HepG2 (cell line): ENCODE data around the gene CPLX3. TPM values are rescaled to one million over a fixed set of nuclear protein-coding genes. Genes with fewer than 3 reads are reported as not detected.

ENCODE experiments used
- BRF2 ChIP-seq: sonication (generic); formaldehyde crosslinking; IDR thresholded peaks from 2 replicates; pipeline ENCODE4 v1.8.1; 2022; ENCODE audit warnings: mild to moderate bottlenecking, missing genetic modification reagents
- HMG20B ChIP-seq: conservative IDR thresholded peaks from 2 replicates; pipeline ENCODE4 v1.6.1; 2016; ENCODE audit warnings: missing genetic modification reagents, missing compliant biosample characterization
- JUNB ChIP-seq: sonication (generic); formaldehyde crosslinking; IDR thresholded peaks from 2 replicates; pipeline ENCODE4 v1.8.0; 2022; ENCODE audit warnings: missing genetic modification reagents, mild to moderate bottlenecking, borderline replicate concordance
- KDM5A ChIP-seq: fragments of 200-600 bp; sonication (generic); IDR thresholded peaks from 2 replicates; pipeline ENCODE4 v1.7.0; 2018; ENCODE audit warnings: antibody characterized with exemption, mild to moderate bottlenecking, low read length, borderline replicate concordance
- MAZ ChIP-seq, 2 experiments: sonication (generic) in 1 of 2; formaldehyde crosslinking in 1 of 2; IDR thresholded peaks; 2 replicates each; pipeline versions ENCODE4 v1.5.0 to v1.6.1; 2012 to 2020; ENCODE audit warnings: low read depth in 2 of 2, mild to moderate bottlenecking in 2 of 2, borderline replicate concordance in 1 of 2, improper control_type of control experiment in 1 of 2, low read length in 1 of 2, missing genetic modification reagents in 1 of 2, moderate library complexity in 1 of 2
- PCBP1 ChIP-seq: fragments of 200-400 bp; formaldehyde crosslinking; IDR thresholded peaks from 2 replicates; pipeline ENCODE4 v1.6.1; 2017; ENCODE audit warnings: mild to moderate bottlenecking, low read depth, low read length, borderline replicate concordance
- PHF8 ChIP-seq: sonication (generic); formaldehyde crosslinking; IDR thresholded peaks from 2 replicates; pipeline ENCODE4 v1.5.0; 2020; ENCODE audit warnings: missing genetic modification reagents
- SALL1 ChIP-seq: sonication (generic); formaldehyde crosslinking; IDR thresholded peaks from 2 replicates; pipeline ENCODE4 v1.8.0; 2022; ENCODE audit warnings: mild to moderate bottlenecking, missing genetic modification reagents
- TBX2 ChIP-seq: sonication (generic); formaldehyde crosslinking; IDR thresholded peaks from 2 replicates; pipeline ENCODE4 v1.5.0; 2020; ENCODE audit warnings: missing genetic modification reagents, mild to moderate bottlenecking, borderline replicate concordance
- YEATS2 ChIP-seq: sonication (generic); formaldehyde crosslinking; IDR thresholded peaks from 2 replicates; pipeline ENCODE4 v1.4.0; 2020; ENCODE audit warnings: missing genetic modification reagents, borderline replicate concordance
- ZBTB42 ChIP-seq: sonication (generic); formaldehyde crosslinking; IDR thresholded peaks from 2 replicates; pipeline ENCODE4 v1.5.0; 2020; ENCODE audit warnings: mild to moderate bottlenecking, missing genetic modification reagents
- ZNF260 ChIP-seq: sonication (generic); formaldehyde crosslinking; IDR thresholded peaks from 2 replicates; pipeline ENCODE4 v1.4.0; 2020; ENCODE audit warnings: missing genetic modification reagents, low read depth, mild to moderate bottlenecking, borderline replicate concordance
- ZNF337 ChIP-seq: sonication (generic); formaldehyde crosslinking; IDR thresholded peaks from 2 replicates; pipeline ENCODE4 v1.5.1; 2020; ENCODE audit warnings: missing genetic modification reagents, low read depth, mild to moderate bottlenecking, borderline replicate concordance
- ZNF33A ChIP-seq: sonication (generic); formaldehyde crosslinking; IDR thresholded peaks from 2 replicates; pipeline ENCODE4 v1.5.1; 2020; ENCODE audit warnings: missing genetic modification reagents, mild to moderate bottlenecking, moderate library complexity, borderline replicate concordance
- ZNF451 ChIP-seq: sonication (generic); formaldehyde crosslinking; IDR thresholded peaks from 2 replicates; pipeline ENCODE4 v1.5.0; 2020; ENCODE audit warnings: mild to moderate bottlenecking, missing genetic modification reagents
- ZNF616 ChIP-seq: sonication (generic); formaldehyde crosslinking; IDR thresholded peaks from 2 replicates; pipeline ENCODE4 v1.5.0; 2020; ENCODE audit warnings: low read depth, mild to moderate bottlenecking, missing genetic modification reagents
- ZNF687 ChIP-seq: sonication (generic); formaldehyde crosslinking; IDR thresholded peaks from 2 replicates; pipeline ENCODE4 v1.5.1; 2020; ENCODE audit warnings: mild to moderate bottlenecking, missing genetic modification reagents, moderate library complexity
- polyA plus RNA-seq, 8 experiments: library from polyadenylated mRNA; depleted of rRNA in 3 of 8; stranded (reverse) in 7 of 8; unstranded in 1 of 8; fragments of >200 nt; fragmentation: Illumina TruSeq in 4 of 8; extraction: Trizol in 4 of 8; gene quantifications; 2 replicates each; pipeline versions ENCODE4 v1.2.1 to v1.2.3, GENCODE V29; 2011 to 2016; ENCODE audit warnings: low read depth in 4 of 8, missing spikeins in 1 of 8, mixed read lengths in 1 of 8; ENCODE audit not compliant: insufficient read depth in 1 of 8
- total RNA-seq, 5 experiments: library from RNA; depleted of rRNA; stranded (reverse); fragments of >200 nt; fragmentation: Illumina TruSeq; extraction: Trizol; gene quantifications; 2 replicates each; pipeline ENCODE4 v1.2.3, GENCODE V29; 2016; ENCODE audit warnings: low read depth in 1 of 5
- TF ChIP-seq, protein P1 (sequence below): IDR thresholded peaks from 2 replicates; pipeline ENCODE4 v1.4.0; 2020; ENCODE audit warnings: mild to moderate bottlenecking, missing genetic modification reagents

CPLX3 gene
- total and polyA plus RNA-seq, 2 of the 13 experiments (the other 11 are each of a cell fraction or from before 2014, with no cell fraction given): not detected

- TF ChIP-seq, protein P1, sequence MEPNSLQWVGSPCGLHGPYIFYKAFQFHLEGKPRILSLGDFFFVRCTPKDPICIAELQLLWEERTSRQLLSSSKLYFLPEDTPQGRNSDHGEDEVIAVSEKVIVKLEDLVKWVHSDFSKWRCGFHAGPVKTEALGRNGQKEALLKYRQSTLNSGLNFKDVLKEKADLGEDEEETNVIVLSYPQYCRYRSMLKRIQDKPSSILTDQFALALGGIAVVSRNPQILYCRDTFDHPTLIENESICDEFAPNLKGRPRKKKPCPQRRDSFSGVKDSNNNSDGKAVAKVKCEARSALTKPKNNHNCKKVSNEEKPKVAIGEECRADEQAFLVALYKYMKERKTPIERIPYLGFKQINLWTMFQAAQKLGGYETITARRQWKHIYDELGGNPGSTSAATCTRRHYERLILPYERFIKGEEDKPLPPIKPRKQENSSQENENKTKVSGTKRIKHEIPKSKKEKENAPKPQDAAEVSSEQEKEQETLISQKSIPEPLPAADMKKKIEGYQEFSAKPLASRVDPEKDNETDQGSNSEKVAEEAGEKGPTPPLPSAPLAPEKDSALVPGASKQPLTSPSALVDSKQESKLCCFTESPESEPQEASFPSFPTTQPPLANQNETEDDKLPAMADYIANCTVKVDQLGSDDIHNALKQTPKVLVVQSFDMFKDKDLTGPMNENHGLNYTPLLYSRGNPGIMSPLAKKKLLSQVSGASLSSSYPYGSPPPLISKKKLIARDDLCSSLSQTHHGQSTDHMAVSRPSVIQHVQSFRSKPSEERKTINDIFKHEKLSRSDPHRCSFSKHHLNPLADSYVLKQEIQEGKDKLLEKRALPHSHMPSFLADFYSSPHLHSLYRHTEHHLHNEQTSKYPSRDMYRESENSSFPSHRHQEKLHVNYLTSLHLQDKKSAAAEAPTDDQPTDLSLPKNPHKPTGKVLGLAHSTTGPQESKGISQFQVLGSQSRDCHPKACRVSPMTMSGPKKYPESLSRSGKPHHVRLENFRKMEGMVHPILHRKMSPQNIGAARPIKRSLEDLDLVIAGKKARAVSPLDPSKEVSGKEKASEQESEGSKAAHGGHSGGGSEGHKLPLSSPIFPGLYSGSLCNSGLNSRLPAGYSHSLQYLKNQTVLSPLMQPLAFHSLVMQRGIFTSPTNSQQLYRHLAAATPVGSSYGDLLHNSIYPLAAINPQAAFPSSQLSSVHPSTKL (CRISPR knock-in tag): 0 out of 2 replicates have a peak, but pooled peaks have one; percentile 18
- TF ChIP-seq HMG20B (CRISPR knock-in tag) (no peak), ZNF33A (CRISPR knock-in tag) (no peak), TBX2 (CRISPR knock-in tag) (peak; percentile 35; the same call in 1 of the 2 replicates), MAZ (IDR thresholded peaks at IDR 0.05; ENCODE audit: borderline replicate concordance, low read depth, low read length) (0 out of 2 replicates have a peak, but pooled peaks have one; percentile 24), MAZ (CRISPR knock-in tag; IDR thresholded peaks at IDR 0.05; ENCODE audit: low read depth) (0 out of 2 replicates have a peak, but pooled peaks have one; percentile 25), ZNF260 (CRISPR knock-in tag) (no peak), PCBP1 (0 out of 2 replicates have a peak, but pooled peaks have one; percentile 37), ZNF687 (CRISPR knock-in tag) (peak; percentile 62), KDM5A (no peak), PHF8 (CRISPR knock-in tag) (peak; percentile 23; the same call in 1 of the 2 replicates), YEATS2 (CRISPR knock-in tag) (0 out of 2 replicates have a peak, but pooled peaks have one; percentile 28), SALL1 (CRISPR knock-in tag) (peak; percentile 36; the same call in 1 of the 2 replicates), ZNF451 (CRISPR knock-in tag) (0 out of 2 replicates have a peak, but pooled peaks have one; percentile 26), JUNB (no peak), ZBTB42 (CRISPR knock-in tag) (no peak), BRF2 (CRISPR knock-in tag) (no peak), ZNF337 (no peak), ZNF616 (CRISPR knock-in tag) (no peak)
Measured at GRCh38 chr15:74799856-74800558, 26.4 kb upstream of the CPLX3 start (continued).
